Panc1 (cell line): Measurements from ENCODE around the gene SLX4IP. TPM values are rescaled to one million over a fixed set of nuclear protein-coding genes. Genes with fewer than 3 reads are reported as not detected.

ENCODE experiments used
- ATAC-seq: fragments of 200-7000 bp; cut with Tn5 transposase; 2 replicates; pipeline ENCODE4 v1.9.1; 2020; ENCODE audit warnings: mild to moderate bottlenecking, moderate library complexity
- BruUV-seq: library from RNA; stranded (reverse); fragments of 400-500 nt; replicated peaks from 2 replicates; lab custom pipeline; 2021; lab: Mats Ljungman, UMichigan
- CTCF ChIA-PET: fragments of 300-600 bp; sonication (Branson Sonifier 250); formaldehyde crosslinking; loops from one replicate; lab custom pipeline; 2022; ENCODE audit warnings: antibody characterized with exemption; lab: Charles Lee
- POLR2A ChIA-PET: fragments of 300-600 bp; sonication (Branson Sonifier 250); formaldehyde crosslinking; loops from one replicate; lab custom pipeline; 2022; ENCODE audit warnings: antibody characterized with exemption; lab: Charles Lee
- DNase-seq: peaks from one replicate; pipeline ENCODE4 v3.0.0-alpha.2; 2010; ENCODE audit warnings: low read depth, low spot score
- H3K27ac ChIP-seq: 2 replicates; pipeline ENCODE4 v1.5.1; 2011; ENCODE audit warnings: mild to moderate bottlenecking, low read length, inconsistent platforms
- H3K27me3 ChIP-seq: fragments of 200-500 bp; sonication (Bioruptor generic); 2 replicates; pipeline ENCODE4 v1.6.0; 2014; ENCODE audit warnings: low read length, inconsistent platforms; ENCODE audit not compliant: control insufficient read depth, insufficient read depth
- H3K36me3 ChIP-seq: fragments of 200-500 bp; sonication (Bioruptor generic); 2 replicates; pipeline ENCODE4 v1.5.1; 2014; ENCODE audit warnings: inconsistent platforms, mild to moderate bottlenecking, low read length, moderate library complexity; ENCODE audit not compliant: control insufficient read depth, insufficient read depth
- H3K4me1 ChIP-seq: 2 replicates; pipeline ENCODE4 v1.5.1; 2011; ENCODE audit warnings: inconsistent platforms, mild to moderate bottlenecking, low read length, moderate library complexity; ENCODE audit not compliant: control insufficient read depth, insufficient read depth
- H3K4me3 ChIP-seq, 2 experiments: 2 replicates each; pipeline ENCODE4 v1.5.1; 2011 to 2012; ENCODE audit warnings: low read depth in 2 of 2, low read length in 2 of 2, mild to moderate bottlenecking in 2 of 2, inconsistent platforms in 1 of 2, moderate library complexity in 1 of 2
- H3K9me3 ChIP-seq: fragments of 200-500 bp; sonication (Bioruptor generic); 2 replicates; pipeline ENCODE4 v1.5.1; 2014; ENCODE audit warnings: low read depth, mild to moderate bottlenecking, inconsistent platforms, low read length, moderate library complexity; ENCODE audit not compliant: control insufficient read depth, insufficient read depth
- CTCF ChIP-seq: fragments of 450-650 bp; IDR thresholded peaks from 2 replicates; pipeline ENCODE4 v1.5.1; 2017; ENCODE audit warnings: mild to moderate bottlenecking
- POLR2AphosphoS5 ChIP-seq: IDR thresholded peaks from 2 replicates; pipeline ENCODE4 v1.6.1; 2012; ENCODE audit warnings: mild to moderate bottlenecking, low read depth, low read length, moderate library complexity
- REST ChIP-seq, 2 experiments: IDR thresholded peaks; 2 replicates each; pipeline ENCODE4 v1.6.1; 2011 to 2012; ENCODE audit warnings: low read depth in 2 of 2, control low read depth in 1 of 2, low read length in 1 of 2, mild to moderate bottlenecking in 1 of 2, moderate library complexity in 1 of 2; ENCODE audit not compliant: insufficient read depth in 1 of 2
- SIN3A ChIP-seq: IDR thresholded peaks from 2 replicates; pipeline ENCODE4 v1.6.1; 2012; ENCODE audit warnings: low read depth, mild to moderate bottlenecking, low read length, moderate library complexity, borderline replicate concordance; ENCODE audit not compliant: insufficient read depth
- TCF7L2 ChIP-seq: IDR thresholded peaks from 2 replicates; pipeline ENCODE4 v1.6.1; 2011; ENCODE audit warnings: mild to moderate bottlenecking, low read depth, low read length, inconsistent platforms
- in situ Hi-C: cut with HindIII; loops from 2 replicates; pipeline ENCODE4 v1.10.0; 2016; ENCODE audit warnings: low sequenced_read_pairs, low pct_unique_long_range_greater_than_20kb
- intact Hi-C: fragments of 100-400 bp; cut with micrococcal nuclease; formaldehyde crosslinking; loops from one replicate; pipeline ENCODE4 v1.10.0; 2022; ENCODE audit not compliant: unreplicated experiment
- total RNA-seq: library from RNA; stranded (reverse); gene quantifications from one replicate; pipeline ENCODE4 v1.2.1, GENCODE V29; 2021; ENCODE audit not compliant: unreplicated experiment

SLX4IP gene
- total RNA-seq, 1 experiment from 2014 or later, result 5.4 TPM

GRCh38 chr20:10475225-10475624 is 40.1 kb downstream of the SLX4IP start:
- in situ Hi-C loops (no loop called here), intact Hi-C loops (no loop called here)
- H3K36me3 ChIP-seq, result no peaks in the 10 kb centered on the region
- CTCF ChIA-PET, result interaction anchor here (0.6 kb wide), 1 partner anchor 251 kb away, joined by 7 read pairs; no protein-coding TSS in a partner anchor
- H3K27me3 ChIP-seq, result no peaks in the 10 kb centered on the region
- no TSS peak for BruUV-seq
- ATAC-seq (no peak), DNase-seq (no peak)
- no peaks in the 10 kb centered on the region; the same call in 1 of the 2 replicates for H3K4me1 ChIP-seq
- POLR2A ChIA-PET, result interaction anchor here (0.5 kb wide), 1 partner anchor 454 kb away, joined by 3 read pairs; no protein-coding TSS in a partner anchor
- no peak for TF ChIP-seq REST (IDR thresholded peaks at IDR 0.05; ENCODE audit: insufficient read depth in 1 of 2, low read depth in 2 of 2, low read length in 1 of 2)
- TF ChIP-seq CTCF, result no peak
- TF ChIP-seq POLR2AphosphoS5, result no peak
- no peak for TF ChIP-seq TCF7L2
- TF ChIP-seq SIN3A, result no peak
- H3K9me3 ChIP-seq, result no peaks in the 10 kb centered on the region
- H3K27ac ChIP-seq, result no peak overlapping the region
- H3K4me3 ChIP-seq, result no peak overlapping the region

GRCh38 chr20:10476319-10476724 is 41.2 kb downstream of the SLX4IP start:
- CTCF ChIA-PET, result interaction anchor here (0.7 kb wide), 1 partner anchor 599 kb away, joined by 3 read pairs; no protein-coding TSS in a partner anchor
- H3K27me3 ChIP-seq, result no peaks in the 10 kb centered on the region
- in situ Hi-C loops (no loop called here), intact Hi-C loops (no loop called here)
- TF ChIP-seq REST (IDR thresholded peaks at IDR 0.05; ENCODE audit: insufficient read depth in 1 of 2, low read depth in 2 of 2, low read length in 1 of 2), result no peak
- TF ChIP-seq CTCF, result no peak; the same call in 1 of the 2 replicates
- TF ChIP-seq POLR2AphosphoS5, result no peak
- no peak for TF ChIP-seq SIN3A
- no peak for TF ChIP-seq TCF7L2
- H3K9me3 ChIP-seq, result no peaks in the 10 kb centered on the region
- H3K4me3 ChIP-seq, result no peak overlapping the region
- ATAC-seq (no peak), DNase-seq (no peak)
- H3K36me3 ChIP-seq, result no peaks in the 10 kb centered on the region
- no TSS peak for BruUV-seq
- H3K27ac ChIP-seq, result no peak overlapping the region
- POLR2A ChIA-PET, result no interaction called here
- H3K4me1 ChIP-seq, result no peaks in the 10 kb centered on the region; the same call in 1 of the 2 replicates
